A172 (cell line): Measurements from ENCODE around the gene CAPG. TPM values are rescaled to one million over a fixed set of nuclear protein-coding genes. Genes with fewer than 3 reads are reported as not detected.

ENCODE experiments used
- DNase-seq: peaks from one replicate; pipeline ENCODE4 v3.0.0-alpha.2; 2015; ENCODE audit warnings: low spot score
- total RNA-seq: library from RNA; depleted of rRNA; stranded (reverse); fragments of >200 nt; shearing (Covaris generic); gene quantifications from 2 replicates; pipeline ENCODE4 v1.2.3, GENCODE V29; 2014

CAPG gene
- total RNA-seq, 1 experiment from 2014 or later: 659 TPM

DNA sequence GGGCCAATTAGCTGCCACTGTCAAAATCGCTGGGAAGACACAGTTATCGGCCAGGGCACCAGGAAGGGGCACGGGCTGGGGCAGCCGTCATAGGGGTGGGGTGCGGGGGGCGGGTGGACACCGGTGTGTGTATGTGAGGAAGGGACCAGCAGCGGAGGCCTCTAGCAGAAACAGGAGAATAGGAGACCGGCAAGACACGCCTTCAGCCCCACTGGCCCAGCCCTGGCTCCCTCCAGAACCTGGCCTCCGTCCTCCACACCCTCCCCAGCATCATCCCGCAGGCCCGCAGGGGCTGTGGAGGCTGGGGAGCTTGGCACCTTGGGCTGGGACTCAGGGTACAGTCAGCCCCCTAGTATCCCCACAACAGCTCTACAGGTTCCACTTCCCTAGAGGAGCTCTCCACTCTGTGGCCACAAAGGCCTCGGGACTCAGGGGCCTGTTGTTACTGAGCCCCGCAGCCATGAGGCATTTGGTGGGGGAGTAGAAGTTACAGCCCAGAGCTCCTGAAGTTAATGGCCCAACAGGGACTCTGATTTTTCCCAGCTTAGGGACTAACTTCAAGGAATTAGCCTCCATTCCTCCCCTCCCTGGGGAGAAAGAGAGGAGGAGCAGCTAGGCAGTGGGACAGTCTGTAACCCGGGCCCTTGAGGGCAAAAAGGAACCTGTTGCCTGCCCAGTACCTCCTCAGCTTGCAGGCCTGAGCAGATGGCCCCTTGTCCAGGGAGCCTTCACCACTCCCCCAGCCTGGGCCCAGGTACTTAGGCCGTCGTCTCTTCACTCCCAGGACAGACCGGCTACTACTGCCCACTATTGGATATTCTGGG lies 28.2 kb upstream of the CAPG start:
- no peak for DNase-seq

DNA sequence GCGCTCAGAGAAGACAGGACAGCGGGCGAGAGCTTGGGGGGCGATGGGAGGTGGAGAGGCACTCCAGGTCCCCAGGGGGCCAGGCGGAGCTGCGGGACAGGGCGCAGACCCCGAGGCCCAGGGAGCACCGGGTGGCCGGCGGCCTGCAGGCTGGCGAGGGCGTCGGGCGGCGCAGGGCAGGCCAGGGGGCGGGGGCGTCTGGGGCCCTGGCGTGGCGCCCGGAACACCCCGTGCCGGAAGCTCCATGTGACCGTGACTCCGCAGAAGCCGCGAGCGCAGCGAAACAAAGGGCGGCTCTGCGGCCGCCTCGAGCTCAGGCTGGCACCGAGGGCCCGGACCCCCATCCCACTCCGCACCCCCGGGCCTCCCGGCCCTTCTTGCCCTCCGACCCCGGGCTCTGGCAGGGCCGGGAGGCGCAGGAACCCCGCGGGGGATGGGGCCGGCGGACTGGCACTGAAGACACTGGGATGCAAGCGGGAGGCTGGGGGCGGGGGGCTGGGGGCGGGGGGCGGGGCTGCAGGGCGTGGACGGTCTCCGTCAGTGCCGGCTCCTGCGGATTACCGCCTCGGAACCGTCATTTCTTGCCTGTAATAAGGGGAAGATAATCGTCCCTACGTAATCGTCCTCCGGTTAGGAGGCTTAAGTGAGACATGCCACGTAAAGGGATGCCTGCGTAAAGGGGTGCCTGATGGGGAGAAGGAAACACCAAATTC lies 27.5 kb upstream of the CAPG start:
- DNase-seq: peak; percentile 69

DNA sequence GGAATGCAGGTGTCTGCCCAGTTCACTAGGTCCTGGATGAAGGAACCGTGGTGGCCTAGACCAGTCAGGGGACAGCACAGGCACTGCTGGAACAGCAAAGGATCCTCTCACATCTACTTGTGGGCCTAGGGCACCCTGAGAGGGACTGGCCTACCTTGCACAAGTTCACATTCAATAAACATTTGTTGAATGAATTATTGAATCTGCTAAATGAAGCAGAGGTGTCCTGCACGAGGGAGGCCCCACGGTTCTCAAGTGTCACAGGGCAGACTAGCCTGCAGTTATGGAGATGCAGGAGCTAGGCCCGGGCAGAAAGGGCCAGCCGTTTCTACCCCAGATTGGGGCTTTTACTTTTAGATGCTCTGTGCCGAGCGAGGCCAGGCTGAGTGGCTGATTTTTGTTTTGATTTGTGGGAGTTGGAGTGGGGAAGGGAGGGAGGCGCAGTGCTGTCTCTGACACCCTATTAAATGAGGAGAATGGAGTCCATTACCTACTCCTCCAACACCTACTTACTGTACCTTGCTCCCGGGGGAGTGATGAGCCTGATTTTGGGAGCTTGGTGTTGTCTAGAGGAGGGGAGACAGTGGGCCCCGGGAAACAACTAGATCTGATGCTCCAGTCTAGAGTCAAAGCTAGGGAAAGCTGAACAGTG lies 26.8 kb upstream of the CAPG start:
- DNase-seq: no peak

DNA sequence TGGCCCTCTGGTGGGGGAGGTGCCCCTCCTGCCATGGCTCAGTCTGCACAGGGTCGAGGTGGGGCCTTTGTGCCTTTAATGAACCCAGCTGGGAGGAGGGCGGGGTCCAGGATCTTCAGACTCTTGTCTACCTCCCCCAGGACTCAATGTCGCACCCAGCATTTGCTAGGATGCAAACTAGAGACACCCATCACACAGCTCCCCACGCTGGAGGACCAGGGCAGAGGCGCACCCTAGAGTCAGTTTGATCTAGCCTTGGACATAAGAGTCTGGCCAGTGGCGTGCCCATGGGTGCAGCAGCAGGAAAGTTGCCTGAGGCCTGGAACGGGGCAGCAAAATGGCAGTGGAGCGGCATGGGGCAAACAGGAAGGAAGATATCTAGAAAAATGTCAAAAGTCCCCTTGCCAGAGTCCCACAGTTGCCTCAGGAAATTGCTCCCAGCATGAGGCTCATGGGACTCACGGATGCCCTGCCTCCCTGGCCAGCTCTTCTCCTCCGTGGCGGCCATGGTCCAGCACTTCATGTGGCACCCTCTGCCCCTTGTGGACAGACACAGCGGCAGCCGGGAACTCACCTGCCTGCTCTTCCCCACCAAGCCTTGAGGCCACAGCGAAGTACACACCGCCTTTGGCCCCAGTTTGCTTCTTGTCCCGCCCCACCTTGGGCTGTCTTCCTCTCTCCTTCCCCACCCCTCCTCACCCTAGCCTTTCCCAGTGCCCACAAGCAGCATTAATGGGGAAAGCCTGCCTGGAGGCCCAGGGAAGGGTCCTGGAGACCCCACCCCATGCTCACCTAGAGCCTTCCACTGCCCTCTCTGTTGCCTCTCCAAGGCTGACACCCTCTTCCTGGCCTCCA lies 26.0 kb upstream of the CAPG start:
- no peak for DNase-seq

DNA sequence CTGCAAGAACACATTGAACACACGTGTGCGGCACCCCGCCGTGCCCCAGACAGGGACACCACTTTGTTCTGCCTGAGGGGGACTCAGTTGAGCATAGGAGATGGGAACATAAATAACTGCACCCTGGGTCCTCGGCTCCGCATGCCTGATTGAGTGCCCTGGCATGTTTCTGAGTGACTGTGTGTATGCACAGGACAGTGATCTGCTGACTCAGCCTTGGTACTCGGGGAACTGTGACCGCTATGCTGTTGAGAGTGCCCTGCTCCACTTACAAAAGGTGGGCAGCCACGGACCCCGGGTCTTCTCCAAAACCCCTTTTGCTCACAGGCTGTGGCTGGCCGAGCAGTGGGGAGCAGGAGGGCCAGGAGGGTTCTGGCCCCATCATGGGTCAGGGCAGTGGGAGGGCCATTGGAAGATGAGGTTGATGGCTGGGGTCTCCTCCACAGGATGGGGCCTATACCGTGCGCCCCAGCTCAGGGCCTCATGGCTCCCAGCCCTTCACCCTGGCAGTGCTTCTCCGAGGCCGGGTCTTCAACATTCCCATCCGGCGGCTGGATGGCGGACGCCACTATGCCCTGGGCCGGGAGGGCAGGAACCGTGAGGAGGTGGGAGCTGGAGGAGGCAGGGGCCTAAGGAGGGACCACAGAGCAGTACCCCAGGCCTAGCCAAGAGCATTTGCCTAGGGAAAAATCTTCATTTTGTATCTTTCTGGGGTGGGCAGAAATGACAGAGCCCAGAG lies 25.2 kb upstream of the CAPG start:
- DNase-seq: no peak

DNA sequence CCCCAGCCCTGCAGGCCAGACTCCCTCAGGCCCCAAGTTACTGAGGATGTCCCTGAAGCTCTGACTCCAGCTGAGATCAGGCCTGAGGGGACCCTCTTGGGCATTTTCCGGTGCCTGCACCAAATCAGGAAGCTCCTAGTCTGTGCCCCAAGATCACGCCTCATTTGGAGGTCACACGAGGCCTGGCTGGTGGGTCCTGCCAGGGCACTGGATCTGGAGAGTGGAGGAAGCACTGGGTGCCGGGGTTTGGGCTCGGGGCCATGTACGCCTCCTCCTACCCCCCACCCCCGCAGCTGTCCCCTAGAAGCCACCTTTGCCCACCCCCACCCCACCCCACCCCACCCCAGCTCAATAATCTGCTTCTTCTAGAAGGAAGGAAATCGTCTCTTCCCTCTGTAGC lies 24.5 kb upstream of the CAPG start:
- no peak for DNase-seq

DNA sequence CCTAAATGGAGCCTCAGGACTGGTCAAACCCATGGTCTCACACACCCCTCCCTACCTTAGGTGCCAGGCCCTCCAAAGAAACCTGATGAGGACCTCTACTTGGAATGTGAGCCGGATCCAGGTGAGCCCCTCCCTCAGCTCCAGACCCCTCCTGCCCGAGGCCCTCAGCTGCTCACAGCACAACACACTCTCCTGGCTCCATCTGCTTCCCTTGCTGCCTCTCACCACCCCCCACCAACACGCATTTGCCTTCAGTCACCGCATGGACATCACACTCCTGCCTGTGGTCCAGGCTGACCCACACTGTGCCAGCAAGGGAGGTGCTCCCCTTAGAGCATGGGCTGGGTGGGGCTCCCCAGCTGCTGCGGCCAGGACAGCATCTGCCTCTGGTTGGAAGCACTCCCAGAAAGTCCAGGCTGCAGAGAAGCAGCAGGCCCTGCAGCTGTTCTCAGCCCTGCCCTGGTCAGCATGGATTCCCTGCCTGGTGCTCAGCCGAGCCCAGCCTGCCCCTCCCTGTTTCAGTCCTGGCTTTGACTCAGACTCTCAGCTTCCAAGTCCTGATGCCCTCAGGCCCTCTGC lies 23.4 kb upstream of the CAPG start:
- DNase-seq: peak; percentile 96

DNA sequence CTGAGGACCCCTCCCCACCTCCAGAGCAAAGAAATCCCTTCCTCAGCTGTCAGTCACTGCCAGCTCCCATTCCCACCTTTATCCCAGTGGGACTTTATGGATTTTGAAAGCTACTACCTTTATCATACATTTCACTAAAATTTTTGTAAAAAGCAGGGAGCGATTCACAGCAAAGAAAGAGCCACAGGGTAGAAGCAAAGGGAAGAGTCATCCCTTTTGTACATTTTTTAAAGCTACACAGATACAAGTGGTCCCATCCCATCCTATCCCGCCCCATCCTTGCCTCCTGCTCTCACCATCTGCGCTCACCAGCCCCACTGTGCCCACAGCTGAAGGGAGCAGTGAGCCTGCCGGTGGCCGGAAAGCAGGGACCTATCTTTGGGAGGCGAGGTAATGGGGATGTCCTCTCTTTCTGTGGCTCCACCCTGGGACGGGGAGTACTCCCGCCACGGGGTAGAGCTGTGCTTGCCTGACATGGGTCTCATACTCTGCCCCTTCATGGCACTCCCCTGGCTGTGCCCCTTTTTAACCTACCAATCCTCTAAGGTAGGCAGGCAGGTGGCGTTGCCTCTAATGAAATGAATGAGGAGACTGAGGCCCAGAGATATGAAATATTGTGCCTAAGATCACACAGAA lies 21.5 kb upstream of the CAPG start:
- DNase-seq: no peak

DNA sequence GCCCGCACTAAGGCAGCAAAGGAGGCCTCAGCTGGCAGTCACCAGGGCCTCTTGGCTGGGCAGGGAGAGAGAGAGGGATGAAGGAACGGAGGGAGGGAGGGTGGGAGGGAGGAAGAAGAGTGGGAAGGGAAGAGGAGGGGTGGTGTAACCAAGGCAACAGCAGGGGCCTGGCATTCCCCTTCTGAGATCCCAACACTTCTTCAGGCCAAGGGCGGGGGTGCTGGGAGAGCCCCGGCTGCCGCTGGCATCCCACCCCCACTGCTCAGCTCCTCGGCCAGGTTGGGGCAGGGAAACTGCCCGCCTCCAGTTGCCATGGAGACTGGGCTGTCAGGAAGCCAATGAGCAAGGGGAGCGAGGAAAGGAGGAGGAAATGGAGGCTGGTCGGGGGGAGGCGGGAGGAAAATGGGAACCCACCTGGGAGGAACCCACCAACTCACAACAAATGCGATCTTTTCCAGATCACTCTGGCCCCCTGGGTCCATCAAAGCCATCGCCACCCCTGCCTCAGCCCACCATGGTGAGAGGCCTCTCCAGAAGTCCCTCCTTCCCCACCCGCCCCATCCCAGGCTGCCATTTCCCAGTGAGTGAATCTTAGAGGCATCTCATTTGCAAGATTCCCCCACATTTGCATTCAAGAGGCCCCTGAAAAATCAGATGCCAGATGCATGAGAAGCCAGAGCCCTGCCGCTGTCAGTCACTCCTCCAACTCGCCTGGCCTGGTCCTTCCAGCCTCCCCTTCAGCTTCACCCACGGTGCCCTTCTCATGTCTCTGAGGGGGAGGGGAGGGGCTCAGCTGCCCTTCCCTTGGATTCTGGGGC lies 20.8 kb upstream of the CAPG start:
- DNase-seq: peak; percentile 46

DNA sequence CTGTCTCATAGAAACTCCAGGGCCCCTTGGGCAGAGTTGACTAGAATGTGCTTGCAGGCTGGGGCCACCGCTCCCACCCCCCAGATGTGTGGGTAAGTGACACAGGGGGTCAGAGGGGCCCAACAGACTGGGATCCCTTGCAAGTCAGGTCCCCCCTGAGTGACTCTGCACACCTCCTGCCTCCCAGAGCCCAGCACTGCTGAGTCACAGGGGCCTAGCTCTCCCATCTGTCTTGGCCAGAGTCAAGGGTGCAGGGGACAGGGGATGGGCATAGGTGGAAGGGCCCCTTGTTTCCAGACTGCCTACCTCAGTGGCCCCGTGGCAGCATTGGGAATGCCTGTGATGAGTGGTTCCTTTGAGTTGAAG lies 19.7 kb upstream of the CAPG start:
- no peak for DNase-seq

DNA sequence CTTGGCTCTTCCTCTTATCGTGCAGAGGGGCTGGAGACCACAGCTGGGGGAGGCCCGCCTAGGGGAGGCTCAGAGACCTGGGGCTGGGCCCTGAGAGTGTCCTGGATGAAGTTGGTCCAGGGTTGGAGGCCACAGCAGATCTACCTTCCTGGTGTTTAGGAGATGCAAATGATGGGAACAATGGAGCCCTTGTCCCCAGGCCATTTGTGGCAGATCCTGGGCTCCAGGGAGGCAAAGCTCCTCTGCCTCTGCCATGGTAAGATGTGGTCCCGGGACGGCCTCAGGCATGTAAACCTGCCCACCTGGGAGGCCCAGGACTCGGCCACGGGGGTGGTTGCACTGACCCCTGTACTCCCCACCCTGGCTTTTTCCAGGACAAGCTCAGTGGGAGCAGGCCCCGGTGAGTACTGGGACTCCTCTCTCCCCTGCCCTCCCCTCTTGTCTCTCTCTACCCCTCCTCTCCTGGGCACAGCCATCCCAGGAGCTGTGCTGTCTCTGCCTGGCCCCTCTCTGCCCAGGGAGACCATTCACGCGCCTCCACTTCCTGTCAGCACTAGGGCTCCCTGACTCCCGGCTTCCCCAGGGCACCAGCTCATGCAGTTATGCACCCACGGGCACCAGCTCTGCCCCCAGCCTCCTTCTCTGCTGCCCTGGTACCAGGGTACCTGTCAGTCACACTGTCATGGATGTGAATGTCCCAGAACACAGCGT lies 19.2 kb upstream of the CAPG start:
- DNase-seq: no peak

DNA sequence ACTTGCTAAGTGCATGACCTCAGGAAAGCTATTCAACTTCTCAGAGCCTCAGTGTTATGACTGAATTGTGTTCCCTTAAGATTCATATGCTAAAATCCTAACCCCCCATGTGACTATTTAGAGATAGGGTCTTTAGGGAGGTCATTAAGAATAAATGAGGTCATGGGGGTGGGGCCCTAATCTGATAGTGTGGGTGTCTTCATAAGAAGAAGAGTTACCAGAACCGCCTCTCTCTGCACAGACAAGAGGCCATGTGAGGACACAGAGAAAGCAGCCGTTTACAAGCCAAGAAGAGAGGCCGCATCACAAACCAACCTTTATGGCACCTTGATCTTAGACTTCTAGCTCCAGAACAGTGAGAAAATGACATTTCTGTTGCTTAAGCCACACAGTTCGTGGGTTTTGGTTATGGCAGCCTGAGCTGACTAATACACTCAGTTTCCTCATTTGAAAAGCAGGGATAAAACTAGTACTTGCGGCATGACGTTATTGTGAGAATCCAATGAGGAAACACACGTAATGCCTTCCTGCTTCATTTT lies 18.2 kb upstream of the CAPG start:
- no peak for DNase-seq

DNA sequence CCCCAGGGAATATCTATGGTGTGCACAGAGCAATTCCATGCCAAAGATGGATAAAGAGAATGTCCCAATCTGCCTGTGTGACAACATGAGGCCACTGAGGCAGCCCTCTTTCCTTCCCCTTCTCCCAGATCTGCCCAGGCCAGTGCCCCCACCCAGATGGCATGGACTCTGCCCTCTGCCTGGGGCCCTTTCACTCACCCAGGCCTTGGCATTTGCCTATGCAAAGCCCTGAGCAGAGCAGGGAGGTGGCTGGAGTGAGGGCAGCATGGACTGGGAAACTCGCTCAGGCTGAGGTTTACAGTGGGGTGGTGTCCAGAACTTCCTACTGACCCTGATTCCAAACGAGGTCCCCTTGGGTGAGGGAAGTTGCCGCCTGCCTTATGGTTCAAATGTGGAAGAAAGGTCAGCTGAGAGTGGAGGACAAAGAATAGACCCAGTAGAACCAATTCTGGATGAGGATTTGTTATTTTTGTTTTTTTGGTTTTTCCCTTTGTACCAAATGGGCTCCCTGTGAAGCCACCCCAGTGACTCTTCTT lies 17.2 kb upstream of the CAPG start:
- DNase-seq: no peak

DNA sequence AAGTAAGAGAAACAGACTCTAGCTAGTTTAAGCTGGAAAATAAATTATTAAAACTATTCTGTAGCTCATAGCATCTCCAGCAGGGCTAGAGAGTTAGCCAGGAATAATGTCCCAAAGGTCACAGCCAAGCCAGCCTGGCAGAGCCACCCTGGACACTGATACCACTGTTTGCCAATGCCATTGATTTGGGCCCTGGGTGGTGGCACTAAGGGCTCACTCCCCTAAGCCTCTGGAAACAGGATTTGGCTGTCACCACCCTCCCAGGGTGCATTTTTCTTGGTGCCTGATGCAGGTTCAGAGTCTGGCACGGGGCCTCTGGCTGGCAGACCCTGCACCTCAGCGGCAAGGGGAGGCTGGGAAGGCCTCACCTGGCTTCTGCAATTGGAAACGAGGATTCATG lies 15.4 kb upstream of the CAPG start:
- no peak for DNase-seq

DNA sequence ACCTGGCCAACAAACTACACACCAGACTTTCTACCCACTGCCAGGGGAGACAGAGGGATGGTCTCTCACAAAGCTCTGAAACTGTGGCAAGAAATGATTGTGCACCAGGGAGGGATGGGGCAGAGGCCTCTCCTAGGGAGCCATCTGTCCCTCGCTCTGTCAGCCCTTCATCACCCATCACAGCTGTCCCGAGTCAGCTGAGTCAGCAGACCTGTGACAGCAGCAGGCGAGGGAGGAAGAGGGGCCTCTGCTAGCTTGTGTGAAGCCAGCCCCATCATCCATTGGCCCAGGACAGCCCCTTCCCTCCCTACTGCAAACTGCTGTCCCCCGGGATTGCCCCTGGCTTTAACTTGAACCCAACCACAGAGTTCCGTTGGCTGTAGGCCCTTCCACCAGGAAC lies 13.4 kb upstream of the CAPG start:
- no peak for DNase-seq

DNA sequence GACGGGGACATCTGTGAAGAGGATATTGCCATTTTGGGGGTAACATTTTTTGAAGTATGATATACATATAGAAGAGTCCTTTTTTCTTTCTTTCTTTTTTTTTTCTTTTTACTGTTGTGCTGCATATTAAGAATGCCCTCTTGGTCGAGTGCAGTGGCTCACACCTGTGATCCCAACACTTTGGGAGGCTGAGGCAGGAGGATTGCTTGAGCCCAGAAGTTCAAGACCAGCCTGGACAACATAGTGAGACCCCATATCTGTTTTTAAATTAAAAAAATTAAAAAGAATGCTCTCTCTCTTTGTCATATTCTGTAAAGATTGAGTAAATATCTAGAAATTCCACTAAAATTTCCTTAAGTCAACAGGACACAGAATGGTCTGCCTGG lies 11.9 kb upstream of the CAPG start:
- DNase-seq: no peak

DNA sequence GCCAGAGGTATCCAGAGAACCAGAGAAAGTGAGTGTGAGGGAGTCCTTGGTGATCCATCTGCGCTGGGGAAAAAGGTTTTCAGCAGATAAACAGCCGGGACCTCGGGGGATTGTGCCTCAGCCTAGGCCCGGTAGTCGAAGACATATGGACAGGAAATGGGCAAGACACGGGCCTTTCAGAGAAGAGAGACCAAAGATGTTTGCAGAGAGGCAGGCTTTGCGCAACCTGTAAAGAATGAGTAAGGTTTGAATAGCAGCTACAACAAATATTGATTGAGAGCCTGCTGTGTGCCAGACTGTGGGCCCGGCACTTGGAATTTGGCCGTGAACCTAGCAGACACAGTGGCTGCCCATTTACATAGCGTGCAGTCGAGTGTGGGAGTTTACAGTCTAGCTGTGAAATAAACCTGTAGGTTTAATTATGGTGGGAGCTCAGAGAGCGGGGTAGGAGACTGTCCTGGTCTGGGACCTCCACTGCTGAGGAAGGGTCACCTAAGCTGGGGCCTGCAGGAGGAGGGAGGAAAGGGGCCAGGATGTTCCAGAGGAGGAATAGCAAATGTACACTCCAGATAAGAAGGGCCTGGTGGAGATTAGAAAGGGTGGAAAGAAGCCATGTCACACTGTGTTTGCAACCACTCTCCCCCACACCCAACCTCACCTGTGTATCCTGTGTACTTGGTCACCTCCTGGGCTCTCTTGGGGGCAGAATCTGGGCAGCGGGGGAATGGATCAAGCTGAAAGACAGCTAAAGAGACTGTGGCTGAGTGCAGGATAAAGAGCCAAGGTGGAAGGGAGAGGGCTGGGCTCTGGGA lies 11.3 kb upstream of the CAPG start:
- no peak for DNase-seq
